H1 (cell line): ENCODE results near the gene PLEKHG2. TPM values are rescaled to one million over a fixed set of nuclear protein-coding genes. Genes with fewer than 3 reads are reported as not detected.

ENCODE experiments used
- BCL11A ChIP-seq, 2 experiments: IDR thresholded peaks; one replicate each; pipeline ENCODE4 v1.6.1; 2011; ENCODE audit warnings: low read depth in 2 of 2, low read length in 2 of 2, mild to moderate bottlenecking in 2 of 2
- CBX5 ChIP-seq: fragments of 300-800, 300-1000 bp; sonication (generic); IDR thresholded peaks from 2 replicates; pipeline ENCODE4 v1.7.1; 2016; ENCODE audit warnings: antibody characterized with exemption, low read length, low read depth
- CHD2 ChIP-seq: IDR thresholded peaks from 2 replicates; pipeline ENCODE4 v1.6.1; 2012; ENCODE audit warnings: low read length, improper control_type of control experiment
- CTBP2 ChIP-seq: IDR thresholded peaks from 2 replicates; pipeline ENCODE4 v1.7.0; 2011; ENCODE audit warnings: borderline replicate concordance, mild to moderate bottlenecking, moderate library complexity, mixed read lengths, low read length; ENCODE audit not compliant: insufficient read depth, insufficient read length
- EP300 ChIP-seq, 2 experiments: IDR thresholded peaks; 1 replicate in 1 of 2; 2 replicates in 1 of 2; pipeline ENCODE4 v1.6.1; 2011 to 2012; ENCODE audit warnings: low read depth in 2 of 2, low read length in 2 of 2, mild to moderate bottlenecking in 2 of 2, borderline replicate concordance in 1 of 2, inconsistent platforms in 1 of 2, moderate library complexity in 1 of 2
- GABPA ChIP-seq: IDR thresholded peaks from 2 replicates; pipeline ENCODE4 v1.6.1; 2011; ENCODE audit warnings: mild to moderate bottlenecking, low read length, moderate library complexity, borderline replicate concordance; ENCODE audit not compliant: insufficient read depth
- GTF2F1 ChIP-seq: IDR thresholded peaks from 2 replicates; pipeline ENCODE4 v1.6.1; 2012; ENCODE audit warnings: low read depth, low read length, improper control_type of control experiment, borderline replicate concordance
- HDAC2 ChIP-seq, 2 experiments: fragments of 300-600 bp in 1 of 2; sonication (generic) in 1 of 2; IDR thresholded peaks; 2 replicates each; pipeline ENCODE4 v1.6.1; 2011 to 2012; ENCODE audit warnings: low read depth in 2 of 2, low read length in 2 of 2, mild to moderate bottlenecking in 2 of 2, moderate library complexity in 2 of 2, borderline replicate concordance in 1 of 2, inconsistent platforms in 1 of 2
- HDAC6 ChIP-seq: IDR thresholded peaks from one replicate; pipeline ENCODE4 v1.7.1; 2012; ENCODE audit warnings: low read depth, mild to moderate bottlenecking, inconsistent platforms, low read length, moderate library complexity
- KDM1A ChIP-seq: fragments of 200-600, 300-600 bp; sonication (generic); IDR thresholded peaks from 2 replicates; pipeline ENCODE4 v1.7.1; 2016; ENCODE audit warnings: mild to moderate bottlenecking, low read length, borderline replicate concordance
- KDM4A ChIP-seq: IDR thresholded peaks from one replicate; pipeline ENCODE4 v1.7.1; 2012; ENCODE audit warnings: low read depth, mild to moderate bottlenecking, moderate library complexity, low read length, inconsistent platforms; ENCODE audit not compliant: severe bottlenecking
- MAFK ChIP-seq: IDR thresholded peaks from 2 replicates; pipeline ENCODE4 v1.6.1; 2012; ENCODE audit warnings: low read depth, mild to moderate bottlenecking, improper control_type of control experiment, low read length
- POLR2AphosphoS5 ChIP-seq: IDR thresholded peaks from 2 replicates; pipeline ENCODE4 v1.6.1; 2011; ENCODE audit warnings: low read depth, low read length
- RAD21 ChIP-seq, 2 experiments: IDR thresholded peaks in 1 of 2; conservative IDR thresholded peaks in 1 of 2; 2 replicates each; pipeline ENCODE4 v1.6.1; 2011; ENCODE audit warnings: low read depth in 2 of 2, low read length in 2 of 2, improper control_type of control experiment in 1 of 2, inconsistent platforms in 1 of 2, mild to moderate bottlenecking in 1 of 2, moderate library complexity in 1 of 2
- RFX5 ChIP-seq: IDR thresholded peaks from 2 replicates; pipeline ENCODE4 v1.6.1; 2011; ENCODE audit warnings: low read depth, low read length, improper control_type of control experiment, borderline replicate concordance
- SP4 ChIP-seq: IDR thresholded peaks from 2 replicates; pipeline ENCODE4 v1.6.1; 2012; ENCODE audit warnings: low read length, inconsistent platforms
- SRF ChIP-seq: IDR thresholded peaks from 2 replicates; pipeline ENCODE4 v1.6.1; 2011; ENCODE audit warnings: mild to moderate bottlenecking, low read depth, low read length, moderate library complexity
- SUZ12 ChIP-seq: fragments of 200-600 bp; sonication (generic); IDR thresholded peaks from 2 replicates; pipeline ENCODE4 v1.6.1; 2012; ENCODE audit warnings: mild to moderate bottlenecking, inconsistent platforms, low read length, moderate library complexity, mixed read lengths
- TAF7 ChIP-seq: optimal IDR thresholded peaks from 2 replicates; pipeline ENCODE3; 2011; ENCODE audit warnings: low read depth, mild to moderate bottlenecking, inconsistent platforms, low read length, moderate library complexity, borderline replicate concordance
- USF2 ChIP-seq: IDR thresholded peaks from 2 replicates; pipeline ENCODE4 v1.6.1; 2011; ENCODE audit warnings: low read length, improper control_type of control experiment
- YY1 ChIP-seq: IDR thresholded peaks from 2 replicates; pipeline ENCODE4 v1.6.1; 2011; ENCODE audit warnings: low read depth, mild to moderate bottlenecking, low read length
- polyA plus RNA-seq, 7 experiments: library from polyadenylated mRNA; depleted of rRNA in 3 of 7; stranded (reverse) in 5 of 7; unstranded in 2 of 7; fragments of >200 nt in 5 of 7; fragments of 200-250 nt in 2 of 7; gene quantifications; 1 replicate in 5 of 7; 2 replicates in 1 of 7; 4 replicates in 1 of 7; pipeline versions ENCODE4 v1.2.1 to v1.2.3, GENCODE V29; 2011 to 2013; ENCODE audit warnings: missing spikeins in 2 of 7, mixed read lengths in 2 of 7
- total RNA-seq: library from RNA; stranded (reverse); fragmentation: NEBNext Ultra II Directional; extraction: Animal tissue kit (Norgen Biotek cat#: 25700); gene quantifications from 2 replicates; pipeline ENCODE4 v1.2.1, GENCODE V29; 2021

PLEKHG2 gene
- total and polyA plus RNA-seq, 2 of the 8 experiments (the other 6 are each of a cell fraction or from before 2014, with no cell fraction given): 16.9 to 65.7 TPM

DNA sequence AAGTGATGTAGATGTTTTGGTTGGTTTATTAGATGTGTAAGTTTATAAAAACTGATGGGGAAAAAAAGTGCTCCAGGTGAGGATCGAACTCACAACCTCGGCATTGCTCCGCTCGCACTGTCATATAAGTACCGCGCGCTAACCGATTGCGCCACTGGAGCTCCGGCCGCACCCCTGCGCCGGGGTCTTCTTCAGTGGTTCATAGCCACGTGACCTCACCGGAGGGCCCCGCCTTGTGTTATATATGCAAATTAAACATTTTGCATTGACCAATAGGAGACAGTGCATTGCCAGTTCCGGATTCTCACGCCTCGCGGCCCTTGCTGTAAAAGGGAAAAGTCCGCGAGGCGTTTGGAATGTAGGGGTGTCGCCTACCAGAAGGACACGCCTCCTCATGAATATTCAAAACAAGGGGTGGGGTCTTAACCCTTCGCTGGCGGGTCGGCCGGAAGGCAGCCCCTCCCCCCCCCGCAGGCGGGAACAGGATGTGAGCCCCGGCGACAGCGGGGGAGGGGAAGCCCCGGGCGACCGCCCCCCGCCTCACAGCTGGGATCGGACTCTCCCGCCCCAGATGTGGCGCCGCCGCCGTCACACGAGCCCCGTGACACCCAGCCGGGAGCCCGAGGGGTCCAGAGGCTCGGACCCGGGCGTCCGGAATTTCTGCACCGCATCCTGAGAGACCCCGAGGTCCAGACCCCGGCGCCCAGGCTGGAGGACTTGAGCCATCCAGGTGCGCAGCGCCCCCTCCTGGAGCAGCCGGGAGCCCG is at the start of gene PLEKHG2 (continued):
- no peak for TF ChIP-seq EP300 (IDR thresholded peaks at IDR 0.05; ENCODE audit: borderline replicate concordance in 1 of 2, low read depth in 2 of 2, low read length in 2 of 2)
- no peak for TF ChIP-seq HDAC2 (IDR thresholded peaks at IDR 0.05; ENCODE audit: borderline replicate concordance in 1 of 2, low read depth in 2 of 2, low read length in 2 of 2)
- peak; percentile 35 to 52; a peak in 3 of 4 replicates for TF ChIP-seq RAD21 (IDR thresholded peaks at IDR 0.05 in 1 of 2, conservative IDR thresholded peaks at IDR 0.05 in 1 of 2; ENCODE audit: low read depth in 2 of 2, low read length in 2 of 2)
- TF ChIP-seq MAFK: no peak
- TF ChIP-seq TAF7: peak; percentile 46
- TF ChIP-seq YY1: no peak
- peak; percentile 7; the same call in 1 of the 2 replicates for TF ChIP-seq RFX5
- TF ChIP-seq USF2: peak; percentile 85
- TF ChIP-seq GABPA: no peak
- TF ChIP-seq GTF2F1: peak; percentile 28; the same call in 1 of the 2 replicates
- peak; percentile 82 for TF ChIP-seq CTBP2
- peak; percentile 92 for TF ChIP-seq POLR2AphosphoS5
- TF ChIP-seq HDAC6: no peak
- peak; percentile 14; the same call in 1 of the 2 replicates for TF ChIP-seq KDM1A
- TF ChIP-seq KDM4A: peak; percentile 41
- no peak for TF ChIP-seq SUZ12
- TF ChIP-seq CBX5: no peak
- peak; percentile 93; the same call in 1 of the 2 replicates for TF ChIP-seq SP4
- TF ChIP-seq SRF: peak; percentile 79
- TF ChIP-seq BCL11A (IDR thresholded peaks at IDR 0.05; ENCODE audit: low read depth in 2 of 2, low read length in 2 of 2): no peak
- TF ChIP-seq CHD2: peak; percentile 79
